ENCODE data around the gene PPEF1. TPM values are rescaled to one million over a fixed set of nuclear protein-coding genes. Genes with fewer than 3 reads are reported as not detected.

Gene PPEF1
- total and polyA plus RNA-seq, 2 of the 8 experiments (the other 6 are each of a cell fraction or from before 2014, with no cell fraction given) = 0.08 to 0.30 TPM

DNA sequence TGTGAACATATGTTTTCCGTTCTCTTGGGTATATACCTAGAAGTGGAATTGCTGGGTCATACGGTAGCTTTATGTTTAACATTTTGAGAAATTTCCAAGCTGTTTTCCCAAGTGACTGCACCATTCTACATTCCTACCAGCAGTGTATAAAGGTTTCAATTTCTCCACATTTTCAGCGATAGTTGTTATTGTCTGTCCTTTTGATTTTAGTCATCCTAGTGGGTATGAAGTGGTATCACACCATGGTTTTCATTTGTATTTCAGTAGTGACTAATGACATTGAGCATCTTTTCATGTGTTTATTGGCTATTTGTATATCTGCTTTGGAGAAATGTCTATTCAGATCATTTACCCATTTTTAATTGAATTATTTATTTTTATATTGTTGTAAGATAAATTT lies 2.4 kb downstream of the PPEF1 start:
- Histone ChIP-seq H3K4me1 (replicated peaks in 1 of 4; ENCODE audit: control insufficient read depth in 3 of 4, insufficient read depth in 4 of 4, low read length in 3 of 4) (no peaks in the 10 kb centered on the region), H3K4ac (replicated peaks; ENCODE audit: insufficient read length, low read depth, low read length) (no peak overlapping the region), H3K79me2 (ENCODE audit: control insufficient read depth in 1 of 2, insufficient read depth in 2 of 2, low read length in 2 of 2) (no peaks in the 10 kb centered on the region), H3K9ac (replicated peaks in 1 of 4; ENCODE audit: extremely low read depth in 1 of 4, low read depth in 3 of 4, low read length in 3 of 4) (no peak overlapping the region), H3K36me3 (ENCODE audit: control insufficient read depth in 2 of 4, insufficient read depth in 4 of 4, low read length in 3 of 4) (no peaks in the 10 kb centered on the region), H2BK120ac (replicated peaks; ENCODE audit: low read depth, low read length) (no peak overlapping the region), H3K23me2 (ENCODE audit: low read depth, low read length) (no peaks in the 10 kb centered on the region), H3K4me3 (ENCODE audit: extremely low read depth in 1 of 4, insufficient read depth in 2 of 4, low read depth in 3 of 4, low read length in 4 of 4) (no peak overlapping the region), H4K8ac (ENCODE audit: extremely low read depth, insufficient read depth, low read length) (no peak overlapping the region), H3K14ac (ENCODE audit: insufficient read length) (no peak overlapping the region), H2AFZ (ENCODE audit: low read length) (no peak overlapping the region), H3K9me3 (ENCODE audit: insufficient read depth in 2 of 2, low read depth in 1 of 2, low read length in 1 of 2) (no peaks in the 10 kb centered on the region), H3K18ac (ENCODE audit: extremely low read depth, low read length) (no peak overlapping the region), H3K23ac (ENCODE audit: insufficient read length) (no peak overlapping the region), H4K20me1 (replicated peaks in 1 of 2; ENCODE audit: control insufficient read depth in 1 of 2, insufficient read depth in 2 of 2, low read length in 2 of 2) (no peaks in the 10 kb centered on the region), H2BK20ac (ENCODE audit: low read length) (no peak overlapping the region), H3K27ac (ENCODE audit: low read depth, low read length) (no peak overlapping the region), H4K5ac (ENCODE audit: insufficient read length, low read depth, low read length) (no peak overlapping the region), H3K4me2 (ENCODE audit: insufficient read depth in 1 of 2, low read depth in 2 of 2, low read length in 2 of 2) (no peak overlapping the region), H2BK15ac (ENCODE audit: low read length) (no peak overlapping the region), H4K91ac (replicated peaks; ENCODE audit: insufficient read length, low read length) (no peak overlapping the region), H3K27me3 (replicated peaks in 1 of 4; ENCODE audit: control insufficient read depth in 3 of 4, extremely low read depth in 1 of 4, insufficient read depth in 3 of 4, low read length in 3 of 4) (no peaks in the 10 kb centered on the region), H2BK5ac (ENCODE audit: low read depth, low read length) (no peak overlapping the region), H2BK12ac (ENCODE audit: low read depth, low read length) (no peak overlapping the region), H2AK5ac (ENCODE audit: low read depth, low read length) (no peak overlapping the region), H3K56ac (replicated peaks; ENCODE audit: insufficient read length, low read depth, low read length) (no peak overlapping the region), H3K79me1 (ENCODE audit: low read depth, low read length) (no peaks in the 10 kb centered on the region)
- DNase-seq (ENCODE audit: low read depth in 1 of 2, low spot score in 2 of 2) = no peak
- 83% methylated on average over 3 of the region's 3 CpGs; no CpG with 5 or more reads in 1 of the 2 experiments for WGBS, 2 experiments (ENCODE audit: extremely low coverage in 1 of 2, insufficient coverage in 1 of 2, insufficient read length in 1 of 2, insufficient replicate concordance in 2 of 2, low coverage in 1 of 2, low lambda C conversion rate in 2 of 2, missing lambda C conversion rate in 1 of 2)
- POLR2A ChIA-PET (ENCODE audit: partially characterized antibody) = no interaction called here
- CTCF ChIA-PET (ENCODE audit: partially characterized antibody) = no interaction called here
- peak; percentile 71 for FAIRE-seq
- TF ChIP-seq CREB1 (IDR thresholded peaks at IDR 0.05) (no peak), SP4 (IDR thresholded peaks at IDR 0.05; ENCODE audit: low read length) (no peak), KDM1A (IDR thresholded peaks at IDR 0.05; ENCODE audit: borderline replicate concordance, low read length) (no peak), ASH2L (IDR thresholded peaks at IDR 0.05; ENCODE audit: low read length) (no peak), NANOG (IDR thresholded peaks at IDR 0.05; ENCODE audit: insufficient read depth, low read depth, low read length, poor library complexity, severe bottlenecking) (no peak), EZH2 (IDR thresholded peaks at IDR 0.05; ENCODE audit: low read depth, low read length, severe bottlenecking) (no peak), FOSL1 (IDR thresholded peaks at IDR 0.05; ENCODE audit: insufficient read depth, low read depth, low read length) (no peak), RBBP5 (IDR thresholded peaks at IDR 0.05; ENCODE audit: borderline replicate concordance, low read depth, low read length) (no peak), YY1 (IDR thresholded peaks at IDR 0.05; ENCODE audit: low read depth, low read length) (no peak), CTCF (IDR thresholded peaks at IDR 0.05; ENCODE audit: control extremely low read depth in 1 of 3, insufficient read depth in 1 of 3, low read depth in 1 of 3, low read length in 3 of 3) (no peak), SP1 (IDR thresholded peaks at IDR 0.05; ENCODE audit: low read depth, low read length) (no peak)
- TF ChIP-seq, protein P1, sequence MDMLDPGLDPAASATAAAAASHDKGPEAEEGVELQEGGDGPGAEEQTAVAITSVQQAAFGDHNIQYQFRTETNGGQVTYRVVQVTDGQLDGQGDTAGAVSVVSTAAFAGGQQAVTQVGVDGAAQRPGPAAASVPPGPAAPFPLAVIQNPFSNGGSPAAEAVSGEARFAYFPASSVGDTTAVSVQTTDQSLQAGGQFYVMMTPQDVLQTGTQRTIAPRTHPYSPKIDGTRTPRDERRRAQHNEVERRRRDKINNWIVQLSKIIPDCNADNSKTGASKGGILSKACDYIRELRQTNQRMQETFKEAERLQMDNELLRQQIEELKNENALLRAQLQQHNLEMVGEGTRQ (IDR thresholded peaks at IDR 0.05; ENCODE audit: low read length) = no peak

Data from H1 (cell line).